Endometrial microvascular endothelial cells (primary cell): Measurements from ENCODE around the gene TEK. TPM values are rescaled to one million over a fixed set of nuclear protein-coding genes. Genes with fewer than 3 reads are reported as not detected.

Experiments
- in situ Hi-C: cut with HindIII; loops from 2 replicates; pipeline ENCODE4 v1.10.0; 2017; ENCODE audit warnings: low sequenced_read_pairs, low pct_unique_long_range_greater_than_20kb; ENCODE audit errors: inconsistent ontology term
- total RNA-seq: library from RNA; depleted of rRNA; stranded (reverse); fragments of >200 nt; gene quantifications from one replicate; pipeline ENCODE4 v1.2.3, GENCODE V29; 2015; ENCODE audit errors: inconsistent ontology term

Gene TEK
- total RNA-seq, 1 donor from 2014 or later, result 38.5 TPM

DNA sequence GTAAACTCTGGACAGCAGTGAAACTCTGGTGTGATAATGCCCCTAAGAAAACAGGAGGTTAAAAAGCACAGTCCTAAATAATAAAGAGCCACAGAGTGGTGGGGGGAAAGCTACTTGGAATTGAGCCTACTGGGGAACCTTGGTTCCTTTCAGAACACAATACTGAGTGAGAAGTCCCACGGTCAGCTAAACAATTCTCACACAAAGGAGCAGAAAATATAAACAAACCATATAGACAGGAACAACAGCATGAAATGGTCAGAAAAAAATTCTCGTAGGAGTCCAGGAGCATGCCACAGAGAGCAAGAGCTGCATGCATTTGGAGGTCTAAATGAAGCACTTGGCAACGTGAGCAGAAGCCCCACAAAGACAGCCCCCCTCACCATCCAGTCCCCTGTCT, 56.0 kb downstream of the TEK start:
- in situ Hi-C loops, result no loop called here

DNA sequence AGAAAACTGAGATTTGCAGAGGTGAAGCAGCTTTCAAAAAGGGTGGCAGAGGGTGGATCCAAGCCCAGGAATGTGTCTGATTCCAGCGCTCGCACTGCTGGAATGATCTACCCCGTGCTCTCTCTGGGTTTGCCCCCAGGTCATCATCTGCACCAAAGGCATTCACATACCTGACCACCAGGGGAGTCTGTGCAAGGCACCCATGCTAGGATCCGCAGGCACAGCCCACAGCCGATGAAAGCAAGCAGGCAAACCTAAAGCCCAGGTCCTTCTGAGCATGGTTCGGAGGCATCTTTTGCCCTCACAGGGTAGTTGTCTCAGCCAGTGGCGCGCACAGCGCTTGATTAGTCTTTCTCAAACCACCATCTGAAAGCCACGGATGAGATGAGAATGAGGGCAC, 56.6 kb downstream of the TEK start:
- in situ Hi-C loops, result no loop called here

DNA sequence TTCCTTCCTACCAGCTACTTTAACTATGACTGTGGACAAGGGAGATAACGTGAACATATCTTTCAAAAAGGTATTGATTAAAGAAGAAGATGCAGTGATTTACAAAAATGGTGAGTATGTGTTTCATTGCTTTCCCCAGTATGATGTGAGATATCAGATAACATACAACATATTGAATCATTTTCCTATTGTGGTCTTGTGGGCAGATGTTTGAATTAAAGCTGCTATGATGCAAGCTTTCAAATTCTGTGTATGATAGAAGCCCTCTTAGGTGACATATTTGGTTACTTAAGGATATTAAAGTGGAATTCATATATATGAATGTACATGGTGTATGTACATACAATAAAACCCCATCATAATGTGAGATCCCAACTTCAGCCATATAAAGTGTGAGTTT, 59.5 kb downstream of the TEK start:
- in situ Hi-C loops, result no loop called here

DNA sequence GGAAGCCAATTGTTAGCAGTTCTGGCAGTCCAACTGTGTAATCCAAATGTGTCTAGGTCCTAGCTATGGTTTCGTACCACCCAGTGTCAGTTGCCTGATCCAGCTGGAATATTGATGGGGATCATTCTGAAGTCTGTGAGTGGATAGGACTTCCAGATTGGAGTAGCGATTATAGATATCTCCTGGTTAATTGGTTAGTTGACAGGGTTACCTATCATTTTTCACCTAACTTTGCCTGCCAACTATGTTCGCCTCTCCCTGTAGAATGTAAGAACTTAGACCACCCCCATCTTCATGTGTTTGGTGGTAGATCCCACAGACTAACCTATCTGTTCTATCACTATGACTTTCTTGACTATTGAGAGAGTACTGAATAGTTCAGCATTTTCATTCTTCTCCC, 59.9 kb downstream of the TEK start:
- in situ Hi-C loops, result no loop called here

DNA sequence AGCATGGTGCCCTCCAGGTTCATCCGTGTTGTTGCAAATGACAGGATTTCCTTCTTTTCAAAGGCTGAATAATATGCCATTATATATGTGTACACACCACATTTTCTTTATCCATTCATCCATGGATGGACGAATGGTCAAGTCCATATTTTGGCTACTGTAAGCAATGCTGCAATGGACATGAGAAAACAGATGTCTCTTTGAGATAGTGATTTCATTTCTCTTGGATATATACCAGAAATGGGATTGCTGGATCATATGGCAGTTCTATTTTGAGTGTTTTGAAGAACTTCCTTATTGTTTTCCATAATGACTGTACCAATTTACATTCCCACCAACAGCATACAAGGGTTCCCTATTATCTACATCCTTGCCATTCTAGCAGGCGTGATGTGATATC, 67.9 kb downstream of the TEK start:
- in situ Hi-C loops, result no loop called here

DNA sequence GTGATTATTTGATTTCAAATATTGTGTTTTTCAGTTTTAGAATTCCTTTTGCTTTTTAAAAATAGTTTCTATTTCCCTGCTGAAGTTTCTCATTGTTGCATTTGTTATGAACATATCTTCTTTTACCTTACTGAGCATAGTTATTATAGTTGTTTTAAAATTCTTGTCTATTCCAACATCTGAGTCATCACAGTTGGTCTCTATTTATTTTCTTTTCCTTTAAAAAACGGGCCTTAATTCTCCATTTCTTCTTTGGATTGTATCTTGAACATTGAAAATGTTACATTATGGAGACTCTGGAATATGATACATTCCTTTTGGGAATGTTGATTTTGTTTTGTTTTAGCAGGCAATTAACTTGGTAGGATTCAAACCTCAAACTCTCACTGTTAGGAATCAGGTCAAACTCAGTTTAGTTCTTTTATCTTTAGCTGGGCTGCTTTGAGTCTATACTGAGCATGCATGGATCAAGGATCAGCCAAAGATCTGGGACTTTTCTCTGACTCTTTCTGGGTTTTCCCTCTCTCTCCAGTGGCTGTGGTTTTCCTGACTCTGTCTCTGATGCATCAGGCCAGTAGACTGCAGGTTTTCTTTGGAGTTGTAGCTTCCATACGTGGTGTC, 70.3 kb downstream of the TEK start:
- in situ Hi-C loops, result no loop called here

DNA sequence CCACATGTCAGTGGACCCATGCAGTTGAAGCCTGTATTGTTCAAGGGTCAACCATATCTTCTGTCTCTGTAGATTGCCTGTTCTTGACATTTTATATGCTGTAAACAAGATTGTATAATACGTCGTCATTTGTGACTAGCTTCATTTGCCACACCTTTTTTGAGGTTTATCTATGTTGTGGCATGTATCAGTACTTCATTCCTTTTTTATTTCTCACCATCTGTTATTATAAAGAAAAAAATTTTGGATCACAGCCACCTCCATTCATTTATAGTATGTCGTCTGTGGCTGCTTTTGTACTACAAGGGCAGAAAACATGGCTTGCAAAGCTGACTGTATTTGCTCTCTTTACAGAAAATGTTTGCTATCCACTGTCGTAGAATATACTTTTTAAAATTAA, 72.4 kb downstream of the TEK start:
- in situ Hi-C loops, result no loop called here

DNA sequence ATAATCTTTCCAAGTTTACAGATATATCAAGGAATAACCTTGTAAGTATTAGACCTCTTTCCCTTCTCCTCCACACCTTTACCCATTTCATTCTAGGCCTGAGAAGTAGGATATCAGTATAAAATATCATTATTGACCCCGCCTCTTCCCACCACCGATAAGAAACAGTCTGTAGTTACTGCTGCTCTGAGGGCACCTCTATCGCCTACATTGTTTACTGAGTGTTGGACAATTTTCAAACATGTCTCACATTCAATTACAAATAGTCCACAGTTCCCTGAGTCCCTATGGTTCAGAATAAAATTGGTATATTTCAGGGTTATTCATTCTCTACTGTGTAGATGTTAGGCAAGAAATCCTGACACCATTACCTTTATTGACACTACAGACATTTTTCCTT, 73.4 kb downstream of the TEK start:
- in situ Hi-C loops, result no loop called here

DNA sequence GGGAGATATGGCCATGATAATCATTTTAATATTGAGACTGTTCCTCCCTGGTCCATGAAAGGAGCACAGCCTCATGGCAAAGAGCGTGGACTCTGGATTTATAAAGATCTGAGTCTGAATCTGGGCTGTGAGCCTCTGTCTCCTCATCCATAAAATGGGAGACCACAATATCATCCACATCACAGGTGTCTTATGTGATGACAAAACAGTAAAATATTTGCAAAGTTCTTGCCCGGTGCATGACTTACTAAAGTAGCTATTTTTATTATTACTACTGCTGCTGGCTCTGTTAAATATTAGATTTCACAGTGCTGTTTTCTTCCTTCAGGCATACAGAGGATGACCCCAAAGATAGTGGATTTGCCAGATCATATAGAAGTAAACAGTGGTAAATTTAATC, 74.1 kb downstream of the TEK start:
- in situ Hi-C loops, result no loop called here

DNA sequence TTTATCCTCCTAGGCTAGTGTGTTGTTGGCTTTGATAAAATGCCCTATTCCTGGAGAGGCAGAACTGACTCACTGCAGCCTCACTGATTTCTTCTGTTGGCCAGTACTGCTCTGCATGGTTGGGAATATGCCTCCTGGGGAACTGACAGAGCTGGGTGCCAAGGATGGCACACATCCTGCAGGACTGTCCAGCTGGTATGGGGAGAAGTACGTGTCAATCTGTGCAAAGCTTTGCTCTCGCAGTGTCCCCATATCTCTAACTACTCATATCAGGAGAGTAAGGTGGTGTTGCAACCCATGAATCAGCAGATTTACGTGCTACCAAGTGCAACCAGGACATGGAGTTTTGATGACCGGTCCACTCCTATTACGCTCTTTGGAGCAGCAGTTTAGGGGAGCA, 74.7 kb downstream of the TEK start:
- in situ Hi-C loops, result no loop called here

DNA sequence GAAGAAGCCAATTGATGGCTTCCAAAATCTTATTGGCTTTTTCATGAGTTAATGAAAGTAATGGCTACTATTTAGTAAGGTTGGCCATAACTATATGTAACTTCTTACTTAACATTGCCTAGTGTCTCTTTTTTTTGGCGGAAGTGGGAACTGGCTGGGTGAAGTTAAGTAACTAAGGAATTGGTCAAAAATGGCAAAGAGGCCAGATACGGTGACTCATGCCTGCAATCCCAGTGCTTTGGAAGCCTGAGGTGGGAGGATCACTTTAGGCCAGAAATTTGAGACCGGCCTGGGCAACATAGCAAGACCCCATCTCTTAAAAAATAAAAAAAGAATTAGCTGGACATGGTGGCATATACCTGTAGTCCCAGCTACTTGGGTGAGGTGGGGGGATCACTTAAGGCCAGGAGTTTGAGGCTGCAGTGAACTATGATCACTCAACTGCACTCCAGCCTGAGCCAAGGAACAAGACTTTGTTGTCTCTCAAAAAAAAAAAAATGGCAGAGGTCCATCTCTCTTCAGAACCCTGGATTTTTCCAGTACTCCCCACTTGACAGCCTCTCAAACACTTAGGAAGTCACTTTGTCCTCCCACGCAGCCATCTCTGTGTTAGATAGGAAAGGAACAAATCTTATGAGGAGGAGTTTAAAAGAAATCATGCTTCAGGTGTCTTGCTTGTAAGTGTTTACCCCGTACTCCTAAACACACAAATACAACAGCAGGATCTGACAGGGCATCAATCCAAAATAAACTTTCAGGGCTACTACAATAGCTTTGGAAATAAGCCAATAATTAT, 75.7 kb downstream of the TEK start:
- in situ Hi-C loops, result no loop called here

DNA sequence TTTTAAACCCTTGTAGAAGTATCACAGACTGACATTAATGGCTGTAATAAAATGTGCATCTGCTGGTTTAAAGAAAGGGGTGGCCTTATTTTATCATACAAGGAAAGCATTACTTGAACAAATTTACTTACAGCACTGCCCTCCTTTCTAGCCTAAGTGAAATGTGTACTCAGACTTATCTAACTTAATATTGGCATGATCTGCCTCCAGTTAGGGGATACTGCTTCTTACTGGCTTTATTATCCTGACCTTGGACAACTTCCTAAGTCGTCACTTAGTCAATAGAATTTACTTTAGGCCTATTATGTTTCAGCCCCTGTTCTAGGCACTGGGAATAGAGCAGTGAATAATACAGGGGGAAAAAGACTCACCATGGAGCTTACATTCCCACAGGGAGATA, 79.4 kb downstream of the TEK start:
- in situ Hi-C loops, result no loop called here

DNA sequence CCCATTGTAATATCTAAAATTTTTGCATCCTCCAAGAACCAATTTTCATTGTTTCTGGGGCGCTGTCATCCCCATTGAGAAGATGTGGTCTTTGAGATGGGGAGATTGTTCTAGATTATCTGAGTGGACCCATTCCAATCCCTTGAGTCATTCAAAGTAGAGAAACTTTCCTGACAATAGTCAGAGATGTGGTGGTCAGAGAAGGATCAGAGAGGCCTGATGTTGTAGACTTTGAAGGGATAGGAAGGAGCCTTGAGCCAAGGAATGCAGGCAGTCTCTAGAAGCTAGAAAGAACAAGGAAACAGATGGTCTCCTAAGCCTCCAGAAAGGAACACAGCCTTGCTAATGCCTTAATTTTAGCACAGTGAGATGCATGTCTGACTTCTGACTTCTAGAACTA, 80.4 kb downstream of the TEK start:
- in situ Hi-C loops, result no loop called here

DNA sequence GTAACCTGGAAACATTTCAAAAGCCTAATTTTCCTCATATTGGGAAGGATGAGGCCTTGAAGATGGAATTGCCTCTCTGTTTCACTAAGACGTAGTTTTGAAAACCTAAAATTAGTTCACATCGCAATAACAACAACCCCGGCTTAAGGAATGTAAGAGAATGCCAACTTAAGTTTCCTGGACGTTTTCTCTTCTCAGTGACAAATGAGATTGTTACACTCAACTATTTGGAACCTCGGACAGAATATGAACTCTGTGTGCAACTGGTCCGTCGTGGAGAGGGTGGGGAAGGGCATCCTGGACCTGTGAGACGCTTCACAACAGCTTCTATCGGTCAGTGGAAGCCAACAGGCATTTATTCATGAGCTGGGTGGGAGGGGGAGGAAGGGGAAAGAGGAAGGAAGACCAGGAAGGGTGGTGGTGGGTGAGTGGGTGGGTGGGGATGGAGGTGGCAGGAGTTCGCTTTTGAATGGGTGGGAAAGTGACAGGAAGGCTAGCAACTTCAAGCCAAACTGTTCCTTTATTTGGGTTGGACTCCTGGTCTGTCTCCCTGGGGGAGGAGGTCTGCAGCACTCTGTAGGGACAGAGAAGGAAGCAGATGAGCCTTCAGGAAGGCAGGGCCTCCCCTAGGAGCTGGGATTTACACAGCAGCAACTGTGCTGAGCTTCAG, 83.4 kb downstream of the TEK start:
- in situ Hi-C loops, result no loop called here

DNA sequence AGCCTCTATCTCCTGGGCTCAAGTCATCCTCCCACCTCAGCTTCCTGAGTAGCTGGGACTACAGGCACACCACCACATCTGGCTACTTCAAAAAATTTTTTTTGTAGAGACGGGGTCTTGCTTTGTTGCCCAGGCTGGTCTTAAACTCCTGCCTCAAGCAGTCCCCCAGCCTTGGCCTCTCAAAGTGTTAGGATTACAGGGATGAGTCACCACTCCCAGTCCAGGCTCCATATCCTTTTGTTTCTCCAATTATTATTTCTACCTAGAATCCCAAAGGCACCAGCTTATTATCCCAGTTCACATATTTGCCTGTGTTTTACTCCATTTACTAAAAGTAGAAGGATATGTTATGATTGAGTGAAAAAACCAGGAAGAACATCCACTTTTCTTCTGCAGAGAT, 84.9 kb downstream of the TEK start:
- in situ Hi-C loops, result no loop called here

DNA sequence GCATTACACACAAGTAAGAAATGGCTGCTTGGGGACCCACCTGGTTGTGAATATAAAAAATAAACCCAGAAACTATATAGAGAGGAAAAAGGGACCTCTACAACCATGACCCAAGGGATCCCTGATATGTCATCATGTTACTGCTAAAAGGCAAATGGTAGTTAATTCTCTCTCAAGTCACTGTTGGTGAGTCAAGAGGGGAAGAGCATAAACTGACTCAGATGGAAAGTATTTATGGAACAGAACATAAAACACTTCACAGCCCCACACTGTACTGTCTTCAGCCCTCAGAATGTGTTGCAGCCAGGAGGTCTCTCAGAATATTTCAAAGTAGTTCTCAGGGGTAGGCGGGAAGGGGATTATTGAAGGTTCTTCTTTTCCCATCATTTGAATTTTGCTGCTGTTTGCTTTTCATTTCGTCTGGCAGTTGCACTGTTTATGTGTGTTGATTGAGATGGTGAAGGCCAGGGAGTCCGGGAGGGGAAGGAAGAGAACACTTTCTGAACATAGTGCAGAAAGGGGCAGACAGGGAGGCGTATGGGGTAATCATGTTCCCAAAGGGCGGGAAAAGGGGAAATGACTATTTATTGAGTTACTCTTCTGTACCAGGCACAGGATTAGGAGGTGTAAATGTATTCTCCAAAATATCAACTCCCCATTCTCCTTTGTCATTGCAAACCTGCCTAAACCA, 85.5 kb downstream of the TEK start:
- in situ Hi-C loops, result no loop called here

DNA sequence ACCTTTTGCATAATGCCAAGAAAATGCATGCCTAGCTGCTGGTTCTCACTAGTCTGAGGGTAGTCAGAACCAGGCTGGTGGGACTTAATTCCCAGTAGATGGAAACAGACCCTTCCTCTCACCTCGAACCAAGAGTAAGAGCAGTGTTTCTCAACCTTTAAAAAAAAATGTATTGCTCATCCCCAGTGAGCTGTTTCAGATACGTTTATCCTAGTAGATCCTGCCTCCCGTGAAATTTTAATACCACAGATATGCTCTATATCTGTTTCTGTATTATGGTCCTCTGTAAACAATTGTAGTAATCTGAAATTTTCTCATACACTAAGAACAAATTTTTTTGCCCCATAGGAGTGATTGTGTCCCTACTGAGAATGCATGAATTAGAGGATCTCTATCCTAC, 86.2 kb downstream of the TEK start:
- in situ Hi-C loops, result no loop called here

DNA sequence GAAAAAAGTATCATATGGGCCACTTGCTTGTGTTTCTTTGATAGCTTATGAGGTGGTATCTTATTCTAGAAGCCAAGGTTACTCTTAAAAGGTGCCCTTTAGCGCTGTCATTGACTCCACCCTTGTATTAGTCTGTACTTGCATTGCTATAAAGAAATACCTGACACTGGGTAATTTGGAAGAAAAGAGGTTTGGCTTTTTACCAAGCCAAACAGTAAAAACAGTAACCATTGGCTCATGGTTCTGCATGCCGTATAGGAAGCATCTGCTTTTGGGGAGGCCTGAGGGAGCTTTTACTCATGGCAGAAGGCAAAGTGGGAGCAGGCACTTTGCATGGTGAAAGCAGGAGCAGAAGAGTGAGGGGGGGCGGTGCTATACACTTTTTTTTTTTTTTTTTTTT, 87.4 kb downstream of the TEK start:
- in situ Hi-C loops, result no loop called here

DNA sequence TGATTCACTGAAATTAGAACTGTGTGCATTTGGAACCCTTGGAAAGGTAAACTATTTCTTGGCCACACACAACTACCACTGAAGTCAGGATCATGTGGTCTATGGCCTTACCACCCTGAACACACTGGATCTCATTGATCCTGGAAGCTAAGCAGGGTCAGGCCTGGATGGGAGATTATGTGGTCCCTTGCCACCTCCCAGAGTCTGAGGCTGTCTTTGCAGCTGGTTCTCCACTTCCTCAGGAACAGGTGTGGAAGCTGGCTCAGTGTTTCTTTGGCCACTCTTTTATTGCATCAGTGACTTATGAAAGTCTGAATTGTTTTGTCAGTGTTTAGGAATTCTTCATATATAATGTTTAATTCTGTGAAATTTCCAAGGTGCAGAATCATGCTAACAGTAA, 89.2 kb downstream of the TEK start:
- in situ Hi-C loops, result no loop called here

DNA sequence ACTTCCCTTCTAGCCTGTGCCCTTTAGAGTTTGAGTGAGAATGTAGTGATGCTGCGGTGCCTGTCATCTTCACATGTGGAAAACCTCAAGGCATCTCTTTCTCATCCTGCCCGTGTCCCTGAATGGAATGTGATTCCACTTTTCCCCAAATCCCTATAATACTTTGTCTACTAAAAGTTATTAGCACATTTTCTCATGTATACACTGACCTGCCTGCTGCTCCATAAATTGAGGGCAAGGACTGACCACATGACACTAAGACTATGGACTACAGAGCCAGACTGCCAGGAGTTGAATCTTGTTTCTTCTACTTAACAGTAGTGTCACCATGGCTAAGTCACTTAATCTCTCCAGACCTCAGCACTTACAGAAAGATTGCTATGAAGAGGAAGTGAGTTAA, 93.0 kb downstream of the TEK start:
- in situ Hi-C loops, result no loop called here
